Endothelial cell (in vitro differentiated cells): ENCODE measurements around the gene OR6S1. TPM values are rescaled to one million over a fixed set of nuclear protein-coding genes. Genes with fewer than 3 reads are reported as not detected.
"Not testable (repeated sequence)": the region's sequence is repeated elsewhere in the genome, so short reads cannot be mapped to it uniquely, and the experiment has no call there.

Experiments
- DNase-seq: peaks from one replicate; pipeline ENCODE4 v3.0.0; 2021; ENCODE audit warnings: low spot score
- H3K27ac Mint-ChIP-seq: one replicate; pipeline ENCODE4 v1.8.0; 2021; ENCODE audit warnings: mixed read lengths, inconsistent platforms; ENCODE audit not compliant: unreplicated experiment
- H3K27me3 Mint-ChIP-seq: one replicate; pipeline ENCODE4 v1.8.0; 2021; ENCODE audit warnings: mild to moderate bottlenecking, moderate library complexity, mixed read lengths, inconsistent platforms; ENCODE audit not compliant: unreplicated experiment
- H3K36me3 Mint-ChIP-seq: one replicate; pipeline ENCODE4 v1.8.0; 2021; ENCODE audit warnings: mild to moderate bottlenecking, low read depth, mixed read lengths, inconsistent platforms; ENCODE audit not compliant: unreplicated experiment
- H3K4me1 Mint-ChIP-seq: one replicate; pipeline ENCODE4 v1.8.0; 2021; ENCODE audit warnings: mild to moderate bottlenecking, mixed read lengths, inconsistent platforms; ENCODE audit not compliant: unreplicated experiment
- H3K4me3 Mint-ChIP-seq: one replicate; pipeline ENCODE4 v1.8.0; 2021; ENCODE audit warnings: mild to moderate bottlenecking, mixed read lengths, inconsistent platforms; ENCODE audit not compliant: unreplicated experiment
- H3K9me3 Mint-ChIP-seq: one replicate; pipeline ENCODE4 v1.8.0; 2021; ENCODE audit warnings: mixed read lengths, inconsistent platforms; ENCODE audit not compliant: unreplicated experiment
- total RNA-seq: library from RNA; stranded (reverse); fragmentation: NEBNext Ultra II Directional; extraction: Animal tissue kit (Norgen Biotek cat#: 25700); gene quantifications from one replicate; pipeline ENCODE4 v1.2.1, GENCODE V29; 2021; ENCODE audit not compliant: unreplicated experiment
- TF ChIP-seq, protein P1 (sequence below): fragments of 200-600 bp; sonication (generic); IDR thresholded peaks from one replicate; pipeline ENCODE4 v1.5.0; 2021; ENCODE audit warnings: antibody characterized with exemption; ENCODE audit not compliant: unreplicated experiment

The OR6S1 gene
- total RNA-seq, 1 donor from 2014 or later = not detected

DNA sequence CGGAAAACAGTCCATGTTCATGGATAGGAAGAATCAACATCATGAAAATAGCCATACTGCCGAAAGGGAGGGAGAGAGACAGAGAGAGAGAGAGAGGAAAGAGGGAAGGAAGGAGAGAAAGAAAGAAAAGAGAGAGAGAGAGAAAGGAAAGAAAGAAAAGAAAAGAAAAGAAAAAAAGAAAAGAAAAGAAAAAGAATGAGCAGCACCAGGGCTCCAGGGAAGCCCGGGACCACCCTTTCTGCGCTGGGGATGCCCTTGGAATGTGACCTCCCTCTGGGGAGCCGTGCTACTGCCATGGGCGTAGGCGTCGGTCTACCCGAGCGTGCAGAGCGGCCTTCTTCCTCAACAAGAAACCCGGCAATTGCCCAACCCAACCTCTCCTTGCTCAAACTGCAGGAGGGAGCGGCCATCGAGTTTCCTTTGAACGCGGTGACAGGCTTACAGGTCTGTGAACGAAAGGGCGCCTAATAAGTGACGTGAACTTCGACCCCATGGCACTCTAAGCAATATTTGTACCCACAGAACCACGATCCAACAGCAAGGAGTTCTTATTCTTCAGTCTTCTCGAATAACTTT, 16.9 kb downstream of the OR6S1 start:
- TF ChIP-seq, protein P1, sequence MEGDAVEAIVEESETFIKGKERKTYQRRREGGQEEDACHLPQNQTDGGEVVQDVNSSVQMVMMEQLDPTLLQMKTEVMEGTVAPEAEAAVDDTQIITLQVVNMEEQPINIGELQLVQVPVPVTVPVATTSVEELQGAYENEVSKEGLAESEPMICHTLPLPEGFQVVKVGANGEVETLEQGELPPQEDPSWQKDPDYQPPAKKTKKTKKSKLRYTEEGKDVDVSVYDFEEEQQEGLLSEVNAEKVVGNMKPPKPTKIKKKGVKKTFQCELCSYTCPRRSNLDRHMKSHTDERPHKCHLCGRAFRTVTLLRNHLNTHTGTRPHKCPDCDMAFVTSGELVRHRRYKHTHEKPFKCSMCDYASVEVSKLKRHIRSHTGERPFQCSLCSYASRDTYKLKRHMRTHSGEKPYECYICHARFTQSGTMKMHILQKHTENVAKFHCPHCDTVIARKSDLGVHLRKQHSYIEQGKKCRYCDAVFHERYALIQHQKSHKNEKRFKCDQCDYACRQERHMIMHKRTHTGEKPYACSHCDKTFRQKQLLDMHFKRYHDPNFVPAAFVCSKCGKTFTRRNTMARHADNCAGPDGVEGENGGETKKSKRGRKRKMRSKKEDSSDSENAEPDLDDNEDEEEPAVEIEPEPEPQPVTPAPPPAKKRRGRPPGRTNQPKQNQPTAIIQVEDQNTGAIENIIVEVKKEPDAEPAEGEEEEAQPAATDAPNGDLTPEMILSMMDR = no peak

DNA sequence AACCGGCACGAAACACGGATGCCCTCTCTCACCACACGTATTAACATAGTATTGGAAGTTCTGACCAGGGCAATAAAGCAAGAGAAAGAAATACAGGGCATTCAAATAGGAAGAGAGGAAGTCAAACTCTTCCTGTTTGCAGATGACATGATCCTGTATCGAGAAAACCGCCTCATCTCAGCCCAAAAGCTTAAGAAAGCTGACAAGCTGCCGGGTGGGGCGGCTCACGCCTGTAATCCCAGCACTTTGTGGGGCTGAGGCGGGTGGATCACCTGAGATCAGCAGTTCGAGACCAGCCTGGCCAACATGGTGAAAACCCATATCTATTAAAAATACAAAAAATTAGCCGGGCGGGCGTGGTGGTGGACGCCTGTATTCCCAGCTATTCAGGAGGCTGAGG, 17.7 kb downstream of the OR6S1 start:
- Mint-ChIP-seq H3K4me3 (no peak overlapping the region), H3K36me3 (peaks cover 4% of the 10 kb centered on the region), H3K9me3 (no peaks in the 10 kb centered on the region), H3K4me1 (peaks cover 60% of the 10 kb centered on the region), H3K27ac (peak overlapping the region; percentile 62), H3K27me3 (peaks cover 17% of the 10 kb centered on the region)
- DNase-seq = peak; percentile 24
- TF ChIP-seq, protein P1 = no peak

More for the DNA sequence above, 16.9 kb downstream of the OR6S1 start:
- DNase-seq = peak; percentile 22
- Mint-ChIP-seq H3K36me3 (peaks cover 4% of the 10 kb centered on the region), H3K9me3 (no peaks in the 10 kb centered on the region), H3K4me1 (peaks cover 57% of the 10 kb centered on the region), H3K27me3 (peaks cover 17% of the 10 kb centered on the region), H3K4me3 (peak overlapping the region; percentile 85), H3K27ac (peak overlapping the region; percentile 76)

DNA sequence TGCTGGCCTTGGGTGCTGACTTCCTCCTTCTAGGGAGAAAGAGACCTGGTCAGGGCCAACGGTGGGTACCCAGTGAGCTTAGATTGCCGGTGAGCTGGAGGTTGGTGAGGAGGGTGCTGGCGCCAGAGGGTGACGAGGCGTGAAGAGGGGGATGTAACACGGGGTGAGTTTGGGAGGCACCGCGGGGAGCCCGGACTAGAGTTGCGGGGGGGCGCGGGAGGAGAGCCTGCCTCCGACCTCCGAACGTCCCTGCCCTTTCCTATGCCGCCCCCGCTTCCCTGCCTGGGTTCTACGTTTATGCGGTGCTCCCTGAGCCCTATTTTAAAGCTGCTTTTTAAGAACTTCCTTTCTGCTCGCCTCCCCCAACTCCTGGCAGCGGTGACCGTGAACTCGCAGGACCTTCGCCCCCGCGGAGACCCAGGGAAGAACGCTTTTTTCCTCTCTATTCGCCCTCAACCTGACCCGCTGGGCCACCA, 18.6 kb downstream of the OR6S1 start:
- H3K4me1 Mint-ChIP-seq = peaks cover 58% of the 10 kb centered on the region
- no peak overlapping the region for H3K27ac Mint-ChIP-seq
- TF ChIP-seq, protein P1 = no peak
- no peak for DNase-seq
- H3K27me3 Mint-ChIP-seq = peaks cover 15% of the 10 kb centered on the region
- H3K4me3 Mint-ChIP-seq = no peak overlapping the region
- no peaks in the 10 kb centered on the region for H3K9me3 Mint-ChIP-seq
- H3K36me3 Mint-ChIP-seq = peaks cover 4% of the 10 kb centered on the region

DNA sequence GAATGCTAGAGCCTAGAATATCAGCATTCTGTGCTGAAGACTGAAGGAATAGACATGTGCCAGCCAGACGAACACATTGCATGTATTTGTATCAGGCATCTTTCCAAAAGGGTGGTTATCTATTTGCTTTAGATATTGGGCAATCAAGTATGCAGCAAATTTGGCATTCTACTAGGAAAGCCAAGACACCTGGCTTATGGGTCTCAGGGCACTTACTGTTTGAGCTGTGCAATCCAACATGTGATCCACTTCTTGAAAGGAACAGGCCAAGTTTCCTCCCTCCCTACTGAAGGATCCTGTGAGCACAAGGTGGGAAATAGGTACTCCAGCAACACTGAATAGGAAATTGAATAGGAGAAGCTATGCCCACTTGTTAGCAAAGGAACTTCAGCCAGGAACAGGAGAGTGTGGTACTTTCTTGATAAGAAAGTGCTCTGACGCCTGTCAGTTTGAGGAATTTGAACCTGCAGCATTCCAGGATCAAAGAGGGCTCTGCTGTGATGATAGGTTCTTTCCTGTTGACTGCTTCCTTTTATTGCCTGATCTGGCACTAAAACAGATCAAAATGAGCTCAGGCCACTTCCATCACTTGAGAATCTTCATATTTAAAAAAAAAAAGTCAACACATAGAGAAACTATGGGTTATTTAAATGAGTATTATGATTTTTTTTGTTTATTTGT, 20.6 kb downstream of the OR6S1 start:
- no peak for DNase-seq
- H3K9me3 Mint-ChIP-seq = no peaks in the 10 kb centered on the region
- H3K27ac Mint-ChIP-seq = no peak overlapping the region
- peaks cover 50% of the 10 kb centered on the region for H3K4me1 Mint-ChIP-seq
- H3K36me3 Mint-ChIP-seq = peaks cover 4% of the 10 kb centered on the region
- H3K27me3 Mint-ChIP-seq = peaks cover 15% of the 10 kb centered on the region
- H3K4me3 Mint-ChIP-seq = no peak overlapping the region
- TF ChIP-seq, protein P1 = no peak

DNA sequence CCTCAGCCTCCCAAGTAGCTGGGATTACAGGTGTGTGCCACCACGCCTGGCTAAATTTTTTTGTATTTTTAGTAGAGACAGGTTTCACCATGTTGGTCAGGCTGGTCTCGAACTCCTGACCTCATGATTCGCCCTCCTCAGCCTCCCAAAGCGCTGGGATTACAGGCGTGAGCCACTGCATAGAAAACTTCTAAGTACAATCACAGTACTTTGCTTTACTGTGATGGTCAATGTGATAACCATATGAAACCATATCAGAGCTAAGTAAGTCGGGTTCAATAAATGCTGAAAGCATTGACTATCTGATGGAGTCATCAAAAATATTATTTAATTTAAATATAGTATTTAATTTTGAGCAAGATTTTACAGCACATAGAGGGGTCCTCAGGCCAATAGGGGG, 21.8 kb downstream of the OR6S1 start:
- H3K27ac Mint-ChIP-seq, H3K27me3 Mint-ChIP-seq, H3K4me3 Mint-ChIP-seq, H3K36me3 Mint-ChIP-seq, DNase-seq, H3K9me3 Mint-ChIP-seq: not testable (repeated sequence)
- H3K4me1 Mint-ChIP-seq = peaks cover 45% of the 10 kb centered on the region
